ENCODE data around the gene DIPK1B.

GRCh38 chr9:136756134-136756438, 43.7 kb downstream of the DIPK1B start:
- TF ChIP-seq POLR2A (IDR thresholded peaks at IDR 0.05) (no peak), CTCF (IDR thresholded peaks at IDR 0.05) (no peak)
